HEK293 (cell line): Measurements from ENCODE around the gene ZNF80.

Experiments used
- CTCF ChIA-PET: fragments of 350-600 bp; formaldehyde crosslinking; extraction: SDS; loops from one replicate; lab custom pipeline; 2021; ENCODE audit warnings: antibody characterized with exemption; lab: Yijun Ruan, JAX
- POLR2A ChIA-PET: fragments of 300-600 bp; formaldehyde crosslinking; extraction: SDS; loops from one replicate; lab custom pipeline; 2020; ENCODE audit warnings: antibody characterized with exemption, inconsistent platforms; lab: Yijun Ruan, JAX
- H3K27ac ChIP-seq: fragments of 200-500 bp; sonication (Bioruptor generic); 2 replicates; pipeline ENCODE4 v1.5.1; 2014; ENCODE audit warnings: low read depth, low read length, control low read depth, inconsistent platforms; ENCODE audit errors: extremely low read depth
- H3K36me3 ChIP-seq, 2 experiments: fragments of 200-500 bp in 1 of 2; sonication (Bioruptor generic) in 1 of 2; 1 replicate in 1 of 2; 2 replicates in 1 of 2; pipeline ENCODE4 v1.5.1; 2014 to 2017; ENCODE audit warnings: inconsistent platforms in 2 of 2, low read length in 2 of 2; ENCODE audit not compliant: control insufficient read depth in 2 of 2, insufficient read depth in 1 of 2
- H3K4me1 ChIP-seq: fragments of 200-500 bp; sonication (Bioruptor generic); 2 replicates; pipeline ENCODE4 v1.5.1; 2014; ENCODE audit warnings: mild to moderate bottlenecking, low read length, inconsistent platforms; ENCODE audit not compliant: control insufficient read depth, insufficient read depth
- H3K4me3 ChIP-seq: 2 replicates; pipeline ENCODE4 v1.5.1; 2011; ENCODE audit warnings: low read depth, mild to moderate bottlenecking, control low read depth, low read length, moderate library complexity
- H3K9me3 ChIP-seq: fragments of 200-500 bp; sonication (Bioruptor generic); 2 replicates; pipeline ENCODE4 v1.5.1; 2014; ENCODE audit warnings: low read depth, low read length, inconsistent platforms; ENCODE audit not compliant: control insufficient read depth, insufficient read depth
- BCL11B ChIP-seq: fragments of 450-650 bp; formaldehyde crosslinking; IDR thresholded peaks from 2 replicates; pipeline ENCODE4 v1.5.1; 2016; ENCODE audit warnings: low read depth, missing biosample characterization, missing genetic modification characterization
- GLIS1 ChIP-seq: fragments of 450-650 bp; formaldehyde crosslinking; IDR thresholded peaks from 2 replicates; pipeline ENCODE4 v1.5.1; 2016; ENCODE audit warnings: missing biosample characterization, missing genetic modification characterization
- HOXC10 ChIP-seq: sonication (generic); formaldehyde crosslinking; IDR thresholded peaks from 2 replicates; pipeline ENCODE4 v1.8.1; 2023; ENCODE audit warnings: mild to moderate bottlenecking, missing genetic modification reagents
- PRDM2 ChIP-seq: fragments of 450-650 bp; formaldehyde crosslinking; IDR thresholded peaks from 2 replicates; pipeline ENCODE4 v1.5.1; 2016; ENCODE audit warnings: missing biosample characterization, missing genetic modification characterization, borderline replicate concordance
- TSHZ1 ChIP-seq: fragments of 450-650 bp; formaldehyde crosslinking; IDR thresholded peaks from 2 replicates; pipeline ENCODE4 v1.5.1; 2016; ENCODE audit warnings: missing biosample characterization, missing genetic modification characterization, borderline replicate concordance
- YY1 ChIP-seq: fragments of 450-650 bp; formaldehyde crosslinking; IDR thresholded peaks from 2 replicates; pipeline ENCODE4 v1.5.1; 2018; ENCODE audit warnings: missing biosample characterization, missing genetic modification characterization
- ZBTB17 ChIP-seq: fragments of 450-650 bp; formaldehyde crosslinking; IDR thresholded peaks from 2 replicates; pipeline ENCODE4 v1.5.1; 2016; ENCODE audit warnings: missing biosample characterization, missing genetic modification characterization
- ZBTB26 ChIP-seq: fragments of 450-650 bp; formaldehyde crosslinking; optimal IDR thresholded peaks from 2 replicates; pipeline ENCODE3; 2016; ENCODE audit warnings: missing biosample characterization, mild to moderate bottlenecking, missing genetic modification characterization
- ZBTB7A ChIP-seq: fragments of 450-650 bp; formaldehyde crosslinking; IDR thresholded peaks from 2 replicates; pipeline ENCODE4 v1.5.1; 2016; ENCODE audit warnings: low read depth, missing biosample characterization, missing genetic modification characterization
- ZNF184 ChIP-seq: fragments of 450-650 bp; IDR thresholded peaks from 2 replicates; pipeline ENCODE4 v1.5.1; 2018; ENCODE audit warnings: missing biosample characterization, mild to moderate bottlenecking, missing genetic modification characterization
- ZNF214 ChIP-seq: fragments of 450-650 bp; formaldehyde crosslinking; IDR thresholded peaks from 2 replicates; pipeline ENCODE4 v1.5.1; 2017; ENCODE audit warnings: missing biosample characterization, mild to moderate bottlenecking, missing genetic modification characterization, borderline replicate concordance
- ZNF24 ChIP-seq: fragments of 450-650 bp; formaldehyde crosslinking; IDR thresholded peaks from 2 replicates; pipeline ENCODE4 v1.5.1; 2016; ENCODE audit warnings: missing biosample characterization, missing genetic modification characterization
- ZNF280D ChIP-seq: fragments of 450-650 bp; formaldehyde crosslinking; IDR thresholded peaks from 2 replicates; pipeline ENCODE4 v1.5.1; 2016; ENCODE audit warnings: missing biosample characterization, missing genetic modification characterization
- ZNF394 ChIP-seq: fragments of 450-650 bp; formaldehyde crosslinking; IDR thresholded peaks from 2 replicates; pipeline ENCODE4 v1.5.1; 2016; ENCODE audit warnings: missing biosample characterization, missing genetic modification characterization, mild to moderate bottlenecking, moderate library complexity, borderline replicate concordance
- ZNF416 ChIP-seq: fragments of 450-650 bp; formaldehyde crosslinking; IDR thresholded peaks from 2 replicates; pipeline ENCODE4 v1.5.1; 2016; ENCODE audit warnings: missing biosample characterization, missing genetic modification characterization
- ZNF514 ChIP-seq: fragments of 450-650 bp; formaldehyde crosslinking; IDR thresholded peaks from 2 replicates; pipeline ENCODE4 v1.5.1; 2016; ENCODE audit warnings: missing biosample characterization, missing genetic modification characterization
- ZNF549 ChIP-seq: fragments of 450-650 bp; IDR thresholded peaks from 2 replicates; pipeline ENCODE4 v1.5.1; 2018; ENCODE audit warnings: missing biosample characterization, missing genetic modification characterization, mild to moderate bottlenecking, inconsistent platforms, moderate library complexity
- ZNF639 ChIP-seq: fragments of 450-650 bp; formaldehyde crosslinking; IDR thresholded peaks from 2 replicates; pipeline ENCODE4 v1.5.1; 2016; ENCODE audit warnings: missing biosample characterization, missing genetic modification characterization
- ZNF701 ChIP-seq: fragments of 450-650 bp; formaldehyde crosslinking; IDR thresholded peaks from 2 replicates; pipeline ENCODE4 v1.5.1; 2016; ENCODE audit warnings: missing biosample characterization, missing genetic modification characterization

Gene ZNF80

GRCh38 chr3:114216186-114216970 is 21.0 kb downstream of the ZNF80 start:
- Histone ChIP-seq H3K4me1 (peaks cover 4% of the 10 kb centered on the region), H3K9me3 (no peaks in the 10 kb centered on the region), H3K36me3 (no peaks in the 10 kb centered on the region), H3K4me3 (no peak overlapping the region), H3K27ac (no peak overlapping the region)
- ChIA-PET POLR2A (no interaction called here), CTCF (interaction anchor here (0.6 kb wide), 1 partner anchor 40 kb away, joined by 4 read pairs; no protein-coding TSS in a partner anchor)
- no peak for TF ChIP-seq PRDM2 (tag by site-specific recombination)
- TF ChIP-seq ZNF24 (tag by site-specific recombination), result no peak
- TF ChIP-seq YY1 (tag by site-specific recombination), result no peak
- TF ChIP-seq HOXC10 (CRISPR knock-in tag), result no peak
- TF ChIP-seq ZNF639 (tag by site-specific recombination), result no peak
- TF ChIP-seq ZNF280D (tag by site-specific recombination), result no peak
- no peak for TF ChIP-seq ZNF701 (tag by site-specific recombination)
- TF ChIP-seq ZBTB26 (tag by site-specific recombination), result no peak
- no peak for TF ChIP-seq ZBTB17
- TF ChIP-seq BCL11B, result no peak
- no peak for TF ChIP-seq ZNF416
- TF ChIP-seq ZNF394 (tag by site-specific recombination), result no peak
- TF ChIP-seq ZNF514, result no peak
- no peak for TF ChIP-seq GLIS1 (tag by site-specific recombination)
- TF ChIP-seq ZNF214, result no peak
- no peak for TF ChIP-seq ZBTB7A (tag by site-specific recombination)
- TF ChIP-seq ZNF184, result no peak
- no peak for TF ChIP-seq ZNF549 (tag by site-specific recombination)
- TF ChIP-seq TSHZ1 (tag by site-specific recombination), result no peak
